HepG2 (cell line): ENCODE results near the gene USP32. TPM values are rescaled to one million over a fixed set of nuclear protein-coding genes. Genes with fewer than 3 reads are reported as not detected.

Experiments
- MAZ ChIP-seq, 2 experiments: sonication (generic) in 1 of 2; formaldehyde crosslinking in 1 of 2; IDR thresholded peaks; 2 replicates each; pipeline versions ENCODE4 v1.5.0 to v1.6.1; 2012 to 2020; ENCODE audit warnings: low read depth in 2 of 2, mild to moderate bottlenecking in 2 of 2, borderline replicate concordance in 1 of 2, improper control_type of control experiment in 1 of 2, low read length in 1 of 2, missing genetic modification reagents in 1 of 2, moderate library complexity in 1 of 2
- MYNN ChIP-seq: sonication (generic); formaldehyde crosslinking; IDR thresholded peaks from 2 replicates; pipeline ENCODE4 v1.4.0; 2020; ENCODE audit warnings: mild to moderate bottlenecking, low read depth, missing genetic modification reagents
- NFIB ChIP-seq: sonication (generic); formaldehyde crosslinking; IDR thresholded peaks from 2 replicates; pipeline ENCODE4 v1.9.0; 2021; ENCODE audit warnings: missing genetic modification reagents, mild to moderate bottlenecking, borderline replicate concordance
- TFDP1 ChIP-seq: IDR thresholded peaks from 2 replicates; pipeline ENCODE4 v1.6.1; 2016; ENCODE audit warnings: missing compliant biosample characterization, missing genetic modification reagents, borderline replicate concordance
- TIGD3 ChIP-seq: sonication (generic); formaldehyde crosslinking; IDR thresholded peaks from 2 replicates; pipeline ENCODE4 v1.5.1; 2020; ENCODE audit warnings: mild to moderate bottlenecking, missing genetic modification reagents, borderline replicate concordance
- ZNF350 ChIP-seq: sonication (generic); formaldehyde crosslinking; IDR thresholded peaks from 2 replicates; pipeline ENCODE4 v1.4.0; 2020; ENCODE audit warnings: mild to moderate bottlenecking, low read depth, missing genetic modification reagents, borderline replicate concordance
- polyA plus RNA-seq, 8 experiments: library from polyadenylated mRNA; depleted of rRNA in 3 of 8; stranded (reverse) in 7 of 8; unstranded in 1 of 8; fragments of >200 nt; fragmentation: Illumina TruSeq in 4 of 8; extraction: Trizol in 4 of 8; gene quantifications; 2 replicates each; pipeline versions ENCODE4 v1.2.1 to v1.2.3, GENCODE V29; 2011 to 2016; ENCODE audit warnings: low read depth in 4 of 8, missing spikeins in 1 of 8, mixed read lengths in 1 of 8; ENCODE audit not compliant: insufficient read depth in 1 of 8
- total RNA-seq, 5 experiments: library from RNA; depleted of rRNA; stranded (reverse); fragments of >200 nt; fragmentation: Illumina TruSeq; extraction: Trizol; gene quantifications; 2 replicates each; pipeline ENCODE4 v1.2.3, GENCODE V29; 2016; ENCODE audit warnings: low read depth in 1 of 5

Gene USP32
- total and polyA plus RNA-seq, 2 of the 13 experiments (the other 11 are each of a cell fraction or from before 2014, with no cell fraction given) = 24.9 to 39.9 TPM

GRCh38 chr17:60170835-60171752 lies 220.8 kb downstream of the USP32 start (continued):
- TF ChIP-seq TIGD3 (CRISPR knock-in tag) (no peak), ZNF350 (no peak), MYNN (CRISPR knock-in tag) (no peak), MAZ (IDR thresholded peaks at IDR 0.05; ENCODE audit: borderline replicate concordance, low read depth, low read length) (no peak), MAZ (CRISPR knock-in tag; IDR thresholded peaks at IDR 0.05; ENCODE audit: low read depth) (no peak), NFIB (CRISPR knock-in tag) (0 out of 2 replicates have a peak, but pooled peaks have one; percentile 31), TFDP1 (CRISPR knock-in tag) (no peak)
